Measurements from ENCODE around the gene CES5A.
"Not testable (repeated sequence)": the region's sequence is repeated elsewhere in the genome, so short reads cannot be mapped to it uniquely, and the experiment has no call there.

Gene CES5A

GRCh38 chr16:55825115-55825728 lies 50.0 kb downstream of the CES5A start:
- no peak for DNase-seq

GRCh38 chr16:55824473-55825000 lies 50.6 kb downstream of the CES5A start:
- DNase-seq, result no peak

DNA sequence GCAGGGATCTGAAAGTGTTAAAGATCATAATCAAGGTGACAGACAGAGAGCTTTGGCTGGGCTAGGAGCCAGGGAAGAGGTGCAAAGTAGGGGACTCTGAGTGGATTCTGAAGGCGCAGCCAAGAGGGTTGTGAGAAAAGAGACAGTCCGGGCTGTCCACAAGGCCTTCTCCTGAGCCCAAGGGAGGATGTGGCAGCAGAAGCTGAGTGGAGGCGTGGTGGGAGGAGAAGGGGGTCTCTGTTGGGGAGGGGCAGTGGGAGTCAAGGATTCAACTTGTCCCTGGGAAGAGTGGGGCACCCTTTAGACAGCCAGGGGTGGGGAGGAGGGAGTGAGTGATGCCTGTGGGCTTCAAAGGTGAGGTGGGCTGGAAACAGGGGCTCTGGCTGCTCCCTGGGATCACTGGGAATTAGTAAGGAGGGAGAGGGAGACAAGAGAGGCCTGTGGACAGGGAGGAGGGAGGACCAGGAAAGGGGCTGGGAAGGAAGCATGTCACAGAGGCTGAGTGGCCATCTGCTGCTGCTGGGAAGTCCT lies 52.8 kb downstream of the CES5A start:
- no peak for DNase-seq

DNA sequence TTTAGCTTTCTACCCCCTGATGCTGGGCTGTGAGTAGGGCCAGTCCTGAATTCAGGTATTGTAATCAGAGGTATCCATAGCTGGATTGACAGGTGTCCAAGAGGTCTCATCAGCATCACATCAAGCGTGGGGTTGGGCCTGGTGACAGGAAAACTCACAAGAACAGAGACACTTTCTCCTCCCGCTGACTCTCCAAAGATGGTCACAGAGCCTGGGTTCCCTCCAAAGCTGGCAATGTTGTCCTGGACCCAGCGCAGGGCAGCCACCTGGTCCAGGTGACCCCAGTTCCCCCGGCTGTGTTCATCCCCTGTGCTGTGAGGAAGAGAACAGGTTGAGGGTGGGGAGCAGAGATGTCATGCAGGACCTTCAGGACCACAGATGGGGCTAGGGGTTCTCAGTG lies 54.0 kb downstream of the CES5A start:
- DNase-seq, result no peak

GRCh38 chr16:55820615-55821014 lies 54.6 kb downstream of the CES5A start:
- no peak for DNase-seq

- no peak for DNase-seq
Measured at GRCh38 chr16:55817236-55817912, 57.8 kb downstream of the CES5A start.

GRCh38 chr16:55816222-55816621 lies 59.0 kb downstream of the CES5A start:
- not testable (repeated sequence) for DNase-seq

GRCh38 chr16:55815320-55815719 lies 59.9 kb downstream of the CES5A start:
- no peak for DNase-seq

GRCh38 chr16:55814174-55814573 lies 61.0 kb downstream of the CES5A start:
- not testable (repeated sequence) for DNase-seq

DNA sequence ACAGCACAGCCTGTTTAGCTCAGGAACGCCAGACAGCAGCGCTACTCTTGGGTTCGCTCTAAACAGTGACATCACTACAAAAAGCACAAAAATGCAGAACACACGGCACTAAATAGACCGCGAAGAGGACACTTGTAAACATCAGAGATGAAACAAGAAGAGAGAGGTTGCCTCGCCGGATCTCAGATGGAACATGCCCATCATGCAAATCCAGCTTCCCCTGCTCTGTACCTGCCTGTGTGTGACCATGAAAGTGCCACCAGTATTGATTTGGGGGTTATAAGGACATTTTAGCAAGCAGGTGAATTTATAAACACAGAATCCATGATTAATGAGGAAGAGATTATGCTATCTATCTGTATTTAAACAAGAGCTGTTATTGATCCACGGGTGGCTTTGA lies 61.4 kb downstream of the CES5A start:
- DNase-seq, result not testable (repeated sequence)

GRCh38 chr16:55812951-55813350 lies 62.2 kb downstream of the CES5A start:
- no peak for DNase-seq

DNA sequence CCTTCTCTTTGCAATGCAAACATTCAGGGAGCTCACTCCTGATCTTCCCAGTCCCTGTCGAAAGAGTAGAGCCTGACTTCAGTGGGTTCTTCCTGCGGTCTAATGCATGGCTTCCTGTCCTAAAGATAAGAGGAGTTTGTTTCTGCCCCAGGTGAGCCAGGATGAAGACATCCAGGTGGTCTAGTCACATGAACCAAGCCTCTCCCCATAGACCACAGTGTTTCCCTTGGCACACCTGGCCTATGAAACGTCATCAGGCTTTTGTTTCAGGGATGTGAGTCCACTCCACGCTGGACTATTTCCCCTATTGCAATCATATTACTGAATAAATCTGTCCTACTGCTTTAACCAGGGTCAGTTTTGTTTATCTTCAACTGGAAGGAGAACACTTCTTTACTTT lies 63.4 kb downstream of the CES5A start:
- no peak for DNase-seq

- DNase-seq, result no peak
Measured at GRCh38 chr16:55810451-55810961, 64.7 kb downstream of the CES5A start.

DNA sequence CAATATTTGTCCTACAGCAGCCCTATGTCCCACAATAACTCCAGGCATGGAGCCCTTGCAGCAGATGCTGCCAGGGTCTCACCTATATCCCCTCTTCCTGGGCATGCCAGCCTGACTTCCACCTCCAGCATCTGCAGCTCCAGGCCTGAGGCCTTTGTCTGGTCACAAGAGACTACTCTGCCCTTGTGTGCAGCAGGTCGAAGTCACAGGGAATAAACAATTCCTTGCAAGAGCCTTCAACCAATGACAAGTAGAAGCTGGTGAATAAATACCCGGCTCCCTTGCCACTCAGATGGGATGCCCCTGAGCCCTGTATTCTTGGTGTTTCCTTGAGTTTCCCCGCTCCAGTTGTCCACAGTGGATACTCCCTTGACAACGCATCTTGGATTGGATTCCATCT lies 65.3 kb downstream of the CES5A start:
- no peak for DNase-seq

- no peak for DNase-seq
Measured at GRCh38 chr16:55809386-55809785, 65.8 kb downstream of the CES5A start.

DNA sequence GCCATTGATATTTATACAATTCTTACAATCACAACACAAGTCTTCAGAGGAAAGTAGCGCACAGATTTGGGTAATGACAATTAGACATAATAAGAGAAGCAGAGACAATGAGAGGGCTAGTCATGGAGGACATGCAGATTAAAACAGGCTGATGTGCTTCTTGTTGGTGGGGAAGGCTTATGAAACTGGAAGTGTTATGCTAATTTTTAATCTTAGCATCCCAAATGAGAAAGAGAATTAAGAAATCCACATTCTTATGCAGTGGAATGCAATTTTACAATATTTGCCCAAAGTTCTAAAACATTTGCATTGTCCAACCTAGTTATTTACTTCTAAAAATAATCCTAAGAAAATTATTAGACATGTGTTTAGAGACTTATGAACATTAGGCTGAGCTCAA lies 66.9 kb downstream of the CES5A start:
- DNase-seq, result not testable (repeated sequence)

GRCh38 chr16:55805104-55805503 lies 70.1 kb downstream of the CES5A start:
- DNase-seq, result not testable (repeated sequence)

- not testable (repeated sequence) for DNase-seq
Measured at GRCh38 chr16:55803681-55804080, 71.5 kb downstream of the CES5A start.

All from hematopoietic multipotent progenitor cell treated with erythropoietin and hydrocortisone succinate and interleukin-3 and kit ligand, for 4 days (in vitro differentiated cells).